Ramos (cell line): ENCODE data around the gene CPPED1.
"Not testable (repeated sequence)": the region's sequence is repeated elsewhere in the genome, so short reads cannot be mapped to it uniquely, and the experiment has no call there.

Source experiments
- in situ Hi-C: fragments of 300-500 bp; cut with MboI; formaldehyde crosslinking; loops from one replicate; pipeline ENCODE4 v1.14.3; 2022; ENCODE audit warnings: low sequenced_read_pairs; ENCODE audit not compliant: unreplicated experiment

Gene CPPED1

DNA sequence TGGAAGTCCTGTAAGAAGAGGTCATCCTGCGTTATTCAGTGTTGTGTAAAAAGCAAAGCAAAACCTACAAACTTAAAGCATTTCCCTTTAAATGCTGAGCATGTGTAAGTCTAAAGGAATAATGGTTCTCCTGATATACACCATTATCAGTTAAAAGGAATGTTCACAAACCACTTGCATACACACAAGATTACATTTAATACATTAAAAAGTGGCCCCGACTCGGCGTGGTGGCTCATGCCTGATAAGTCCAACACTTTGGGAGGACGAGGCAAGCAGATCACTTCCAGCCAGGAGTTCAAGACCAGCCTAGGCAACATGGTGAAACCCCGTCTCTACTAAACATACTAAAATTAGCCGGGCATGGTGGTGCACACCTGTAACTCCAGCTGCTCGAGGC, 30.5 kb downstream of the CPPED1 start:
- in situ Hi-C loops: no loop called here

DNA sequence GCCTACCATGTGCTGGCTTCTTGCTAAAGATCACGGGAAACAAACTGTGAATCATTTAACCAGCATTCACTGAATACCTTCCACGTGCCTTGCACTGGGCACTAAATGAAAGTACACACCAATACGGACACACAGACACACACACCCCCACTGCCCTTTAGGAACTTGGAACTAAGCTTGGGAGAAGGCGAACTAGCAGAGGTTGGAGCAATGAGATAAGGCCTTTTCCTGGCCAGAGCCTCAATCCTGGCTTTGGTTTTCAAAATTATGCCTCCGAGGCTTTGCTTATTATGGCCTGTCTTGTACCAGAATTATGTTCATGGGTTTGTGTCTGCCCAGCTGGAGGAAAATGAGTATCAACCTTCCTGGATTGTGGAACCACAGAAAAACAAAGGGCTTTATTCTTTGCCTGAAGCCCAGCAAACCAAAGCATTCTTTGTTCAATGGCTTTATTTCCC, 32.3 kb downstream of the CPPED1 start:
- in situ Hi-C loops: no loop called here

DNA sequence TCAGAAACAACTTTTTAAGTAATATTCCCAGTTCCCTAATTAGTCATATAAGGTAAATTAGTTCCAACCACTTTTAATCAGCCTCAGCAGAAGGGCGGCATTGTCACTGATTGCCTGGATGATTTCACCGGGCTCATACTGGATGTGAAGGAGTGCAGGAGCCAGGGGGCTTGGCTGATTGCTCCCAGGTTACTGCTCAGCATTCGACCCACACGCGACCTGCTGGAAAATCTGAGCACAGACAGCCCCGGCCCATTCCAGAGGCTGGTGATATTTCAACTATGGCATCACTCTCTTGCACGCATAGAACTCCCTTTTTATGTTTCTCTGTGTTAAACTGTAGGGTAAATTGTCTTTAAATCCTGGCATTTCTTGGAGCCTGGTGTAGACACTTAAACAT, 34.2 kb downstream of the CPPED1 start:
- in situ Hi-C loops: no loop called here

DNA sequence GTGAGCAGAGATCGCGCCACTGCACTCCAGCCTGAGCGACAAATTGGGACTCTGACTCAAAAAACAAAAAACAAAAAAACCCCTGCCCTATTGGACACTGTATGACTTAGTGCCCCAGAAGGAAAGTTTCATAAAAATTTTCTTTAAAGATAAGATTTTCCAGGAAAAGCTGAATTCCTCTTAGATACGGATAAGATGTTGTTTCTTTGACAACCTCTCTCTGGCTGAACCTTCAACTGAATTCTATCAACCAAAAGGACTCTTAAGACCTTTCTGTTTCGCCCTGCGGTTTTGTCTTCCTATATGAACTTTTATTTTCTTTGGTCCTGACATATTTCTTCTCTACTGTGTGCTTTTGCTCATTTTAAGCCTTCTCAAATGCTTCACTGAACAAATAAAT, 35.8 kb downstream of the CPPED1 start:
- in situ Hi-C loops: no loop called here

DNA sequence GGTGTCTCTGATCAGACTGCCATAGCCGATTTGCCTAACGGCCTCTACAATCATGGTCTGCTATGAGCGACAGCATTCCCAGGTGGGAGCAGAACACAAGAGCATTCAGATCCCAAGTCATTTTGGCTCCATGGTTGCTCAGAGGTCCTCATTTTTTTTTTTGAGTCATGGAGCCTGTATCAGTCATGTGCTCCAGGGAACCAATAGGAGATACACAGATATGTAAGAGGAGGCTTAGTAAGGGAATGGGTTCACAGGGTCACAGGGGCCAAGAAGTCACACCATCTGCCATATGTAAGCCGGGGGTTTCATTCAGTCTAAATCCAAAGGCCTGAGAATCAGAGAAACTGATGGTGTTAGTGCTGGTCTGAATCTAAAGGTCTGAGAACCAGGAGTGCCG, 36.8 kb downstream of the CPPED1 start:
- in situ Hi-C loops: no loop called here

DNA sequence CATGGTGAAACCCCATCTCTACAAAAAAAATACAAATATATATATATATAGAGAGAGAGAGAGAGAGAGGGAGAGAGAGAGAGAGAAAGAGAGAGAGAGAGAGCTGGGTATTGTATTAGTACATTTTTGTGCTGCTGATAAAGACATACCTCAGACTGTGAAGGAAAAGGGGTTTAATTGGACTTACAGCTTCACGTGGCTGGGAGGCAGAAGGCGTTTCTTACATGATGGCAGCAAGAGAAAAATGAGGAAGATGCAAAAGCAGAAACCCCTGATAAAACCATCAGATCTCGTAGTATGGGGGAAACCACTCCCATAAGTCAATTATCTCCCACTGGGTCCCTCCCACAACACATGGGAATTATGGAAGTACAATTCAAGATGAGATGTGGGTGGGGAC, 37.5 kb downstream of the CPPED1 start:
- in situ Hi-C loops: not testable (repeated sequence)

DNA sequence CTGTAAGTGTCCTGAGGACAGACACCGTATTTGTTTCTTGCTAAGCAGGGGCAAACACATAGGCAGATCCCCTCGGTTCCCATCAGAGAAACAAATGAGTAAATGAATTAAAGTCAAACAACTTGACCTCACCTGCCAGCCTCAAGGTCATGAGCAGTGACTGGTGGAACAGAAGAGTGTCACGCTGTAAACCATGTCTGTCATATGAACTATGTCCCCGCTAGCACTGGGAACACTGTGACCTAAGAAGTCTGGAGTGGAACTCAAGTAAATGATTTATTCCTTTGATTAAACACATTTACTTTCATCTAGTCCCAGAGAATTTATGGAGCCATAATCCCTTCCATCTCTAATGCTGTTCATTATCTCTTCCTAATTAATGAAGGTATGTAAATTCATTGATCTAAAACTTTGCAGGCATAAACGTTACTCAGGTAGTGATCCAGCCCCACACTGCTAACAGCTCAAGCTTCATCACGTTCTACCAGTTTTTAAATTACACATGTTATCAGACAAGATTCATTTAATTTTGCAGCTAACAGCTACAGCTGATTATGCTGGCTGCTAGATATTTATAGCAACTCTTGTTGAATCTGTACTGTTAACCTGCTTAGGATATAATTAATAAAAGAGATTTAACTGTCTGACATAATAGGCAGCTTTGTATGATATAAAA, 38.7 kb downstream of the CPPED1 start:
- in situ Hi-C loops: no loop called here

DNA sequence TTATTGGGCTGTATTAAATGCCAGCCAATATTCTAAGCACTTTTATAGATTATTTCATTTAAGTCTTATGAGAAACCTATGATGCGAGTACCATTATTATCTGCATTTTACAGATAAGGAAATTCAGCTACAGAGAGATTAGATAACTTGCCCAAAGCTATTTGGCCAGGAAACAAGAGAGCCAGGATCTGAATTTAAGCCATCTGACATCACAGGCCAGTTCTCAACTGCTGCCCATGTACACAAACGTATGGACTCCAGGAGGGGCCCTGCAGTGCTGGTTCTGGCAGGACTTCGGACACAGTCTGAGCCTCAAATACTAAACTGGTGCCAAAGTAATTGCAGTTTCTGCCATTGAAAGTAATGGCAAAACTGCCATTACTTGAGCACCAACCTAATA, 40.2 kb downstream of the CPPED1 start:
- in situ Hi-C loops: no loop called here

DNA sequence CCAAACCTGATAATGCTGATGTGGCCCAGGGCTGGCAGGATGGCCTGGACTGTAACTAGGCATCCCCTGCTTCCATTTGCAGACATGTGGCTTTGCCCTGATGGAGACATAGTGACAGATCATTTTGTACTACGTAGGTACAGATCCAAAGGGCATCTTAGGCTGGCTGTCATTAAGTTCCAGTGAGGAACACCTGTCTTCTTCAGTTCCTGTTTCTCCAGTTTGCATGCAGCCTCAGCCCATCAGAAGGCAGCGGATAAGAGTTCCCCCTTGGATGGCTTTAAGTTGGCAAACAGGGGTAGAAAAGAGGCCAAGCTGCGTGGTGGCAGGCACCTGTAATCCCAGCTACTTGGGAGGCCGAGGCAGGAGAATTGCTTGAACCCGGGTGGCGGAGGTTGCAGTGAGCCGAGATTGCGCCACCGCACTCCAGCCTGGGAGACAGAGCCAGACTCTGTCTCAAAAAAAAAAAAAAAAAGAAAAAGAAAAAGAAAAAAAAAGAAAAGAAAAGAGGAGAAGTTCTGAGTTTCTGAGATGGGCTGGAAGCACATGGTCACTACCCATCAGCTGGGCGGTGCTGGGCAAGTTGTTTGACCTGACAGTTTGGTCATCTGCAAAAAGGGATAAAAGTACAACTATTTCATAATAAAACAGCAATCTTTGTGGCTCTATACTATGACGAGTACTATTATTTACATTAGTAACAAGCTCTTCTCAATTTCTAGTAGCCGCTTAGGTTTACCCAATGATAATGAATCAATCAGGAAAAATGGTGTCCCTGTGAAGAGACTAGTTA, 42.7 kb downstream of the CPPED1 start:
- in situ Hi-C loops: no loop called here

DNA sequence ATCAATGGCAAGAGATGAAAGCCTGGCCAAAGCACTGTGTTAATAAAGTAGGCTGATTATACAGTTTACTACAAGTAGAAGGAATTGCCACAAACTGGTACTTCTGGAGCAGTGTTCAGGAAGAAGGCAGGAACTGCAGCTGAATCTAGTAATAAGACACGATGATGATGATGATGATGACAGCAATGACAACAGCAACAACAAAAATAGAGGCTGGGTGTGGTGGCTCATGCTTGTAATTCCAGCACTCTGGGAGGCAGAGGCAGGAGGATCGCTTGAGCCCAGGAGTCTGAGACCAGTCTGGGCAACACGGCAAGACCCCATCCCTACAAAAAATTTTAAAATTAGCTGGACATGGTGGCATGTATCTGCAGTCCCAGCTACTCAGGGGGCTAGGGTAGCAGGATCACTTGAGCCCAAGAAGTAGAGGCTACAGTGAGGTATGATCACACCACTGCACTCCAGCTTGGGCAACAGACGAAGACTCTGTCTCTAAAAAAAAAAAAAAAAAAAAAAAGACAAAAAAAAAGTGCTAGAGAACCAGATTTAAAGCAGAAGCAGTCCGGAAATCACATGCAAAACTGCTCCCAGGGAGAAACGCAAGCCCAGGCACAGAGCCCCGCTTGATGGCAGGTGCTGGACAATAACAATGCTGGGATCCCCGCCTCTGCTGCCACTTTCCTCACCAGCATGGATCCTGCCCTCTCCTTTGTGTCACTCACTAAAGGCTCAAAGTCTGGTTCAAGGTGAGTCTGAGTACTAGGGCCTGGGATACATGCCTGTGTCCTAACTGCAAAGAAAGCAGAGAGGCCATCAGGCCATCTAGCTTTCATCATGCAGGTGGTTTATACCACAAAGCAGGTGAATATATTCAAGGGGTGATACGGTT, 44.8 kb downstream of the CPPED1 start:
- in situ Hi-C loops: no loop called here

DNA sequence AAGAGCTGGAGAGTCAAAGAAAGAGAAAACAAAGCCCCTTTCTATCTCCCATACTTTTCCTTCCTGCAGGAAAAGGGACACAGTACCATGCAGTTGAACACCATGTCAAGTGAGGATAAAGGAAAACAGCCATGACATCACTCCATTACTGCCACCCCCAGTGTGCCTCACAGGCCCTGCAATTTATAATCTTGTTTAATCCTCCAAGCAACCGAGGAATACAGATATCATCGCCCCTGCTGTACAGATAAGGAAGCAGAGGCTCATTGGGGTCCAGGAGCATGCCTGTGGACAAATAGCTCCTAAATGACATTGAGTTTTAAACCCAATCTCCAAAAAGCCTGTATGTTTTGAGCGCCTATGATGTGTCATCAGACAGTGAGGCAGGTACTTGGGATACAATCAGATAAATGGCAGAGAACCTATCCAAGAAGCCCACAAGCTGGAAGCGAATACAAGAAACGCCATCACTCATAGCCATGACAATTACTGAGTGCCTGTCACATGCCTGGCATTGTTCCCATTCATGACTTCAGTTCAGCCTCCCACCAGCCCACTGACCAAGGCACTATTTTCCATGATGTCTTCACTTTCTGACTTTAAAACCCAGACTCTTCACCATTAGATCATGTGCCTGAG, 45.5 kb downstream of the CPPED1 start:
- in situ Hi-C loops: no loop called here

DNA sequence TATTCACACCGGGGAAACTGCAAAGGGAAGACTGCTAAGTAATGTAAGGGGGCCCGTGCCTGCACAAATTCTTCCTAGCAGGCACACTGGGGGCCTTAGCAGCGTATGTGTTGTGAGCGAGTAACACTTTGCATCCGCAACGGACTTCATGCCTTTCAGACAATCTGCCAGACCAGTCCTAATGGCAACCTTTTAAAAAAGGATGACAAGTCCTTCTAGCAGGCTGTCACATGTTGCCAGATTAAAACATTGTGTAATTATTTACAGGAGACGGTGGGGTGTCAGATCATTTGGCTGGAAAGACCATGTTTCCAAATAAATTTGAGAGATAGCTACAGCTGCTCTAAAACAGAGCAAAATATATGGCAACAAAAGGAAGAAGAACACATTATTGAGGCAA, 46.1 kb downstream of the CPPED1 start:
- in situ Hi-C loops: no loop called here

DNA sequence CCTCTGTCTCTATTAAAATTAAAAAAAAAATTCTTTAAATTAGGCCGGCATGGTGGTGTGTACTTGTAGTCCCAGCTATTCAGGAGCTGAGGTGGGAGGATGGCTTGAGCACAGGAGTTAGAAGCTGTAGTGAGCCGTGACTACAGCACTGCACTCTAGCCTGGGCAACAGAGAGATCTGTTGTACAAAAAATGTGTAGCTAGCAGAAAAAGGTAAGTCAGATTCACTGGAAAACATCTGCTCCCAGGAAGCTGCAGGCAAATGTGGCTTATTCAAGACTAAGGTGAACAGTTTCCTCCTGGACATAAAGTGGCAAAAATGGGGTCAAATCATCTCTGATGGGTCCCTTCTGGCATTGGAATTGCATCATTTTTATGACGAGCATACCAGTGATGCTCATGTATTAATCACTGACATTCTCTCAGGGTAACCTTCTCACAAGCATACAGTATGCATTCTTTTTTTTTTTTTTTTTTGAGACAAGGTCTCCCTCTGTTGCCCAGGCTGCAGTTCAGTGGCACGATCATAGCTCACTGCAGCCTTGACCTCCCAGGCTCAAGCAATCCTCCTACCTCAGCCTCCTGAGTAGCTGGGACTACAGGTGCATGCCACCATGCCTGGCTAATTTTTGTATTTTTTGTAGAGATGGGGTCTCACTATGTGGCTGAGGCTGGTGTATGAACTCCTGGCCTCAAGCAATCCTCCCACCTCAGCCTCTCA, 48.7 kb downstream of the CPPED1 start:
- in situ Hi-C loops: no loop called here

DNA sequence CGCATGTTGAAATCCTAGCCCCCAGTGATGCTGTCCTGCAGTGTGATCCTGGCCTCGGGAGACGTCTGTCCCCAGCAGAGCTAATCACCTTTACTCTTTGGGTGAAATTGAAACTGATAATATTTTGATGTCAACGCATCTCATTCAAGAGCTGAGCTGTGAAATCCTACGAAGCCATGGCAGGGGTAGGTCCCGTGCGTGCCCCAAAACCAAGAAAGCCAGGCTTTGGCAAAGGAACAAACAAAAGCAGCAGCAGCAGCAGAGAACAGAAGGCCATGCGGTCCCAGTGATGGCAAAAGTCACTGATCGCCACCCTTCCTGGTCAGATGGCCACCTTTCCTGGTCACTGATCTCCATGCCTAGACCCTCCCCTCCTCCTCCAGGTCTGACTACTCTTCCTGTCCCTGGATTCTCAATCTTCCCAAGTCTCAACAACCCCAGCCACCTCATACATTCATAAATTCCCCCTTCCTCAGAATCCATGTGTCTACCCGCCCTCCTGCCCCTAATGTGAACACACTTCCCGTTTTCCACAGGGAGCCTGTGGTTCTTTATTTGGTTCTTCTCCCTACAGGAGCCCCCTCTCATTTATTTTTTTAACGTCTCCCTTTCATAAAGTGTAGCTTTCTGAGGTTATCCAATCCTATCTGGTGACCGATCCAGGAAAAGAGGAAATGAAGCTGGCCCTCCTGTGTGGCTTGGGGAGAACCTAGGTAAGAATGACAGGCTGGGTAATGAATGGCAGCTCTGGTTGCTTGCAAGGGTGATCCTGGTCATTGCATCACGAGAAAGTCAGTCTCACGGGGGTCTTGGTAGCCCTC, 50.3 kb downstream of the CPPED1 start:
- in situ Hi-C loops: no loop called here

DNA sequence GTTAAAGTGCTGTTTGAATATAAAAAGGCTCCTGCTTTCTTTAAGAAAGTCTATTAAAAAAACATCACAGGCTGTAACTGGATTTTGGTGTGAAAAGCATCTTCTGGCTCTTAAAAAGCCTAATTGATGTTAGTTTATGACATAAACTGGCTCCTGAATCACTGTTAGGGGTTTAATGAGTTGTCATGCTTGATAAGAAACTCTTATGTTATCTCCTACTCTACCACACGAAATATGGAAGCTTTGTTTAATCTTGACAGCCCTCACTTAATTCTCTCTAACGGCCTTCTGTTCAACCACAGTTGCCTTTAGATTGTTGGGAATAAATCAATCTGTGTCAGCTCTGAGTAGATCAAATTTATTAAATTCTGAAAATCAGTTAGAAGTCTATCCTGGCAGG, 51.5 kb downstream of the CPPED1 start:
- in situ Hi-C loops: no loop called here

DNA sequence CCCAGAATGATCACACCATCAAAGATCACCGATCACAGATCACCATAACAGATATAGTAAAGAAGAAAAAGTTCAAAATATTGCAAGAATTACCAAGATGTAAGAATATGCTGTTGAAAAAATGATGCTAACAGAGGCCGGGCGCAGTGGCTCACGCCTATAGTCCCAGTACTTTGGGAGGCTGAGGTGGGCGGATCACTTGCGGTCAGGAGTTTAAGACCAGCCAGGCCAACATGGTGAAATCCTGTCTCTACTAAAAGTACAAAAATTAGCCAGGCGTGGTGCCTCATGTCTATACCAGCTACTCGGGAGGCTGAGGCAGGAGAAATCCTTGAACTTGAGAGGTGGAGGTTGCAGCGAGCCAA, 53.2 kb downstream of the CPPED1 start:
- in situ Hi-C loops: no loop called here

DNA sequence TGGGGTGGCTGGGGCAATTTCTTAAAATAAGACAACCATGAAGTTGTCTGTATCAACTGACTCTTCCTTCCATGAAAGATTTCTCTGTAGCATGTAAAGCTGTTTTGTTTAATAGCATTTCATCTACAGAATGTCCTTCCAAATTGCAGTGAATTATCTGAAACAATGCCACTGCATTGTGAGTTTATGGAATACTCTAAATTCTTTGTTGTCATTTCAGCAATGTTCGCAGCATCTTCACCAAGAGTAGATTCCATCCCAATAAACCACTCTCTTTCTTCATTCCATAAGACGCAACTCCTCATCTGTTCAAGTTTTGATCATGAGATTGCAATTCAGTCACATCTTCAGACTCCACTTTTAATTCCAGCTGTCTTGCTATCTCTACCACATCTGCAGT, 54.6 kb downstream of the CPPED1 start:
- in situ Hi-C loops: no loop called here

DNA sequence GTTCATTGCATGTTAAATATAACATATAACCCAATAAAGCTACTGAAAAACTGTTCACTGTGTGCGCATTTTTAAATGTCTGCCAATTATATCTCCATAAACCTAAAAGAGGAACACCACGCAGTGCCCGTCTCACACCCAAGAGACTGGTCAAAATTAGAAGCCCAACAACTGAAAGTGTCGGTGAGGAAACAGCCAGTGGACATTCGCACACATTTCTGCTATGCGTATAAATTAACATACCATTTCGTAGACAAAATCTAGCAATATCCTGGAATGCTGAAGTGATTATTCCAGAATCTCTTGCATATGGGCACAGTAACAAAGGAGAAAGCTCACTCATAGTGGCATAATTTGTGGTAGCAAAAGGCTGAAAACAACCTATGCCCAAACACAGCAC, 55.9 kb downstream of the CPPED1 start:
- in situ Hi-C loops: no loop called here

DNA sequence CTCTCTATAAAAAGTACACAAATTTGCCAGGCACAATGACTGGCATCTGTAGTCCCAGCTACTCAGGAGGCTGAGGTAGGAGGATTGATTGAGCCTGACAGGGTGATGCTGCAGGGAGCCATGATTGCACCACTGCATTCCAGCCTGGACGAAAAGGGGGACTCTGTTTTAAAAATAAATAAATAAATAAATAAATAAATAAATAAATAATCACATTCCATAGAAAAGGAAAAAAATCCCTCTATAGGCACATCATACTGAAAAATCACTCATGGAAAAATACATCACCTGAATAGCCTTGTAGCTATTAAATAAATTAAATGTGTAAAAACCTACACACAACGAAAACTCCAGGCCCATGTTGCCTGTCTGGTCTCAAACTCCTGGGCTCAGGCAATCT, 56.4 kb downstream of the CPPED1 start:
- in situ Hi-C loops: no loop called here
